ENCODE results near the gene FBXO48.

FBXO48 gene

GRCh38 chr2:68414452-68414851, 52.6 kb downstream of the FBXO48 start:
- H3K4me3 ChIP-seq (ENCODE audit: low read depth, low read length, poor library complexity, severe bottlenecking) = no peak overlapping the region
- no peak for TF ChIP-seq EZH2 (IDR thresholded peaks at IDR 0.05; ENCODE audit: borderline replicate concordance, low read length)
- no peaks in the 10 kb centered on the region for H3F3A ChIP-seq (ENCODE audit: insufficient read depth, low read length)
- H3K36me3 ChIP-seq (ENCODE audit: insufficient read depth, low read length) = no peaks in the 10 kb centered on the region
- no peak overlapping the region for H3K27ac ChIP-seq (ENCODE audit: low read depth, low read length, poor library complexity, severe bottlenecking)
- H3K4me1 ChIP-seq (ENCODE audit: insufficient read depth, low read length, severe bottlenecking) = peaks cover 38% of the 10 kb centered on the region
- no peak overlapping the region for H3K4me2 ChIP-seq (ENCODE audit: low read length)
- H3K9ac ChIP-seq (ENCODE audit: low read length) = no peak overlapping the region
- no peaks in the 10 kb centered on the region for H3K9me2 ChIP-seq (ENCODE audit: low read depth, low read length)
- no peaks in the 10 kb centered on the region for H3K79me2 ChIP-seq (ENCODE audit: insufficient read depth, low read length)
- H3K27me3 ChIP-seq (ENCODE audit: insufficient read depth, low read length) = no peaks in the 10 kb centered on the region
- 0 out of 2 replicates have a peak, but pooled peaks cover 3% of the 10 kb centered on the region for H3K9me3 ChIP-seq (ENCODE audit: low read length)
- H2AFZ ChIP-seq (ENCODE audit: low read length) = no peak overlapping the region
- H4K20me1 ChIP-seq (ENCODE audit: insufficient read depth, low read length) = no peaks in the 10 kb centered on the region

- H4K20me1 ChIP-seq (ENCODE audit: insufficient read depth, low read length) = no peaks in the 10 kb centered on the region
- no peaks in the 10 kb centered on the region for H3K36me3 ChIP-seq (ENCODE audit: insufficient read depth, low read length)
- TF ChIP-seq EZH2 (IDR thresholded peaks at IDR 0.05; ENCODE audit: borderline replicate concordance, low read length) (no peak), CTCF (IDR thresholded peaks at IDR 0.05; ENCODE audit: low read length) (no peak)
- peak overlapping the region; percentile 85; the same call in 1 of the 2 replicates for H2AFZ ChIP-seq (ENCODE audit: low read length)
- 0 out of 2 replicates have a peak, but pooled peaks cover 3% of the 10 kb centered on the region for H3K9me3 ChIP-seq (ENCODE audit: low read length)
- H3F3A ChIP-seq (ENCODE audit: insufficient read depth, low read length) = no peaks in the 10 kb centered on the region
- no peaks in the 10 kb centered on the region for H3K9me2 ChIP-seq (ENCODE audit: low read depth, low read length)
- H3K79me2 ChIP-seq (ENCODE audit: insufficient read depth, low read length) = no peaks in the 10 kb centered on the region
- no peak overlapping the region for H3K4me3 ChIP-seq (ENCODE audit: low read depth, low read length, poor library complexity, severe bottlenecking)
- no peak overlapping the region for H3K27ac ChIP-seq (ENCODE audit: low read depth, low read length, poor library complexity, severe bottlenecking)
- no peak overlapping the region for H3K4me2 ChIP-seq (ENCODE audit: low read length)
- H3K4me1 ChIP-seq (ENCODE audit: insufficient read depth, low read length, severe bottlenecking) = peaks cover 28% of the 10 kb centered on the region
- H3K27me3 ChIP-seq (ENCODE audit: insufficient read depth, low read length) = no peaks in the 10 kb centered on the region
- no peak overlapping the region for H3K9ac ChIP-seq (ENCODE audit: low read length)
These were observed 53.6 kb downstream of the FBXO48 start for GRCh38 chr2:68413466-68413865.

- Histone ChIP-seq H3K27ac (ENCODE audit: low read depth, low read length, poor library complexity, severe bottlenecking) (peak overlapping the region; percentile 65), H2AFZ (ENCODE audit: low read length) (0 out of 2 replicates have a peak overlapping the region, but pooled peaks have one; percentile 9), H3K4me3 (ENCODE audit: low read depth, low read length, poor library complexity, severe bottlenecking) (no peak overlapping the region), H3K9me2 (ENCODE audit: low read depth, low read length) (no peaks in the 10 kb centered on the region), H3K4me1 (ENCODE audit: insufficient read depth, low read length, severe bottlenecking) (peaks cover 18% of the 10 kb centered on the region), H3K79me2 (ENCODE audit: insufficient read depth, low read length) (no peaks in the 10 kb centered on the region), H3K36me3 (ENCODE audit: insufficient read depth, low read length) (no peaks in the 10 kb centered on the region), H3K9me3 (ENCODE audit: low read length) (0 out of 2 replicates have a peak, but pooled peaks cover 3% of the 10 kb centered on the region), H3F3A (ENCODE audit: insufficient read depth, low read length) (no peaks in the 10 kb centered on the region), H3K27me3 (ENCODE audit: insufficient read depth, low read length) (no peaks in the 10 kb centered on the region), H3K4me2 (ENCODE audit: low read length) (peak overlapping the region; percentile 18), H4K20me1 (ENCODE audit: insufficient read depth, low read length) (no peaks in the 10 kb centered on the region), H3K9ac (ENCODE audit: low read length) (0 out of 2 replicates have a peak overlapping the region, but pooled peaks have one; percentile 10)
- no peak for TF ChIP-seq CTCF (IDR thresholded peaks at IDR 0.05; ENCODE audit: low read length)
- TF ChIP-seq EZH2 (IDR thresholded peaks at IDR 0.05; ENCODE audit: borderline replicate concordance, low read length) = no peak
These were observed 54.8 kb downstream of the FBXO48 start for GRCh38 chr2:68412127-68412819.
